LNCaP clone FGC (cell line): ENCODE data around the gene AURKAIP1.

ENCODE experiments used
- DNase-seq: peaks from one replicate; pipeline ENCODE4 v3.0.0-alpha.2; 2011; ENCODE audit warnings: low read depth
- H3K4me3 ChIP-seq: 2 replicates; pipeline ENCODE4 v1.5.1; 2011; ENCODE audit warnings: mild to moderate bottlenecking, low read depth, low read length, control low read depth
- TF ChIP-seq, protein P1 (sequence below): IDR thresholded peaks from 2 replicates; pipeline ENCODE4 v1.5.1; 2012; ENCODE audit warnings: mild to moderate bottlenecking; ENCODE audit not compliant: control insufficient read depth, insufficient read depth; ENCODE audit errors: extremely low read depth

The AURKAIP1 gene

GRCh38 chr1:1342584-1343115 lies 32.4 kb downstream of the AURKAIP1 start:
- no peak for DNase-seq
- TF ChIP-seq, protein P1, sequence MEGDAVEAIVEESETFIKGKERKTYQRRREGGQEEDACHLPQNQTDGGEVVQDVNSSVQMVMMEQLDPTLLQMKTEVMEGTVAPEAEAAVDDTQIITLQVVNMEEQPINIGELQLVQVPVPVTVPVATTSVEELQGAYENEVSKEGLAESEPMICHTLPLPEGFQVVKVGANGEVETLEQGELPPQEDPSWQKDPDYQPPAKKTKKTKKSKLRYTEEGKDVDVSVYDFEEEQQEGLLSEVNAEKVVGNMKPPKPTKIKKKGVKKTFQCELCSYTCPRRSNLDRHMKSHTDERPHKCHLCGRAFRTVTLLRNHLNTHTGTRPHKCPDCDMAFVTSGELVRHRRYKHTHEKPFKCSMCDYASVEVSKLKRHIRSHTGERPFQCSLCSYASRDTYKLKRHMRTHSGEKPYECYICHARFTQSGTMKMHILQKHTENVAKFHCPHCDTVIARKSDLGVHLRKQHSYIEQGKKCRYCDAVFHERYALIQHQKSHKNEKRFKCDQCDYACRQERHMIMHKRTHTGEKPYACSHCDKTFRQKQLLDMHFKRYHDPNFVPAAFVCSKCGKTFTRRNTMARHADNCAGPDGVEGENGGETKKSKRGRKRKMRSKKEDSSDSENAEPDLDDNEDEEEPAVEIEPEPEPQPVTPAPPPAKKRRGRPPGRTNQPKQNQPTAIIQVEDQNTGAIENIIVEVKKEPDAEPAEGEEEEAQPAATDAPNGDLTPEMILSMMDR, result no peak
- H3K4me3 ChIP-seq, result no peak overlapping the region

- TF ChIP-seq, protein P1, result no peak
- H3K4me3 ChIP-seq, result no peak overlapping the region
- DNase-seq, result no peak
Measured at GRCh38 chr1:1342061-1342562, 32.9 kb downstream of the AURKAIP1 start.

- DNase-seq, result no peak
- TF ChIP-seq, protein P1, result no peak
- H3K4me3 ChIP-seq, result no peak overlapping the region
Measured at GRCh38 chr1:1341549-1342021, 33.4 kb downstream of the AURKAIP1 start.

DNA sequence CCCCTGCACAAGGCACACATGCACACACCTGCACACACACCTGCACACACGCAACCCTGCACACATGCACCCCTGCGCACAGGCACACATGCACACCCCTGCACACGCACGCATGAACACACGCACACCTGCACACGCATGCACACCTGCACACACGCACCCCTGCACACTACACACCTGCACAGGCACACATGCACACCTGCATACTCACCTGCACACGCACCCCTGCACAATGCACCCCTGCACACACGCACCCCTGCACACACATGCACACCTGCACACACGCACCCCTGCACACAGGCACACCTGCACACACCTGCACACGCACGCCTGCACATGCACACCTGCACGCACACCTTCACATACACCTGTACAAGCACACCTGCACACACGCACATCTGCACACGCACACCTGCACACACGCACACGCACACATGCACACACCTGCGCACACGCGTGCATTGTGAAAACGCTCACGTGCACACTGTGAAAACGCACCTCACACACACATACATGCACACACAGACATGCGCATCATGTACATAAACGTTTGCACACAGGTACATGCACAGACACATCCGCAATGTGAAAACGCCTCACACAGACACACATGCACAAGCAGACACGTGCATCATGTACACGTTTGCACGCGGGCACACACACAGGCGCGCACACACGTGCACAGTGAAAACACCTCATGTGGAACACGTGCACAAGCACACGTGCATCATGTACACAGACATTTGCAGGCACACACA lies 34.0 kb downstream of the AURKAIP1 start:
- DNase-seq, result no peak
- H3K4me3 ChIP-seq, result no peak overlapping the region
- TF ChIP-seq, protein P1, result no peak

DNA sequence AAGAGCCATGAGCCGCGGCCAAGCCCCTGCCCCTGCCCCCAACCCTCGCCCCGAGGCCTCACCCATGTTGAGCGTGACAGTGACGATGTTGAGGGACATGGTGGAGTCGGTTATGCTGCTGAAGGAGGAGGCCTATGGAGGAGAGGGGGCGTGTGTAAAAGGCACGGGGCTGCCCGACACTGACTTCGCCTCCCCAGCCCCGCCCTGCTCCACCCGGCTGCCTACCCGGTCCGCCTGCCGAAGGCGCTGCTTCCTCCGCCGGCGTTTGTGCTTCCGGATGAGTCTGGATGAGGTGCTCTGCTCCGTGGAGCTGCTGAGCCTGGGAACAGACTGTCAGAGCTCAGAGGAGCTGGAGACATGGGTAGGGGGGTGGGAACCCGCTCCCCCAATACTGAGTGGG lies 34.8 kb downstream of the AURKAIP1 start:
- TF ChIP-seq, protein P1, result no peak
- DNase-seq, result no peak
- H3K4me3 ChIP-seq, result no peak overlapping the region

- H3K4me3 ChIP-seq, result no peak overlapping the region
- TF ChIP-seq, protein P1, result no peak
- no peak for DNase-seq
Measured at GRCh38 chr1:1338278-1338677, 36.7 kb downstream of the AURKAIP1 start.
